HFF-Myc (cell line): ENCODE measurements around the gene MPP2.

ENCODE experiments used
- DNase-seq: peaks from one replicate; pipeline ENCODE4 v3.0.0-alpha.2; 2011; ENCODE audit warnings: low read depth; ENCODE audit errors: extremely low read depth
- H3K4me3 ChIP-seq: replicated peaks from 2 replicates; pipeline ENCODE4 v1.5.1; 2011; ENCODE audit warnings: low read depth, mild to moderate bottlenecking, control low read depth, low read length
- CTCF ChIP-seq: IDR thresholded peaks from 2 replicates; pipeline ENCODE4 v1.5.1; 2012; ENCODE audit warnings: mild to moderate bottlenecking, low read depth, low read length, control low read depth; ENCODE audit errors: missing control alignments

The MPP2 gene

GRCh38 chr17:43917348-43918025, 10.2 kb upstream of the MPP2 start:
- no peak overlapping the region for H3K4me3 ChIP-seq
- DNase-seq: no peak
- TF ChIP-seq CTCF: peak; percentile 45

- DNase-seq: no peak
- no peak for TF ChIP-seq CTCF
- no peak overlapping the region for H3K4me3 ChIP-seq
Measured at GRCh38 chr17:43917016-43917347, 9.6 kb upstream of the MPP2 start.

- DNase-seq: no peak
- no peak for TF ChIP-seq CTCF
- no peak overlapping the region for H3K4me3 ChIP-seq
Measured at GRCh38 chr17:43916385-43916784, 9.0 kb upstream of the MPP2 start.

GRCh38 chr17:43915559-43915958, 8.2 kb upstream of the MPP2 start:
- no peak for DNase-seq
- no peak for TF ChIP-seq CTCF
- H3K4me3 ChIP-seq: no peak overlapping the region

- no peak for TF ChIP-seq CTCF
- H3K4me3 ChIP-seq: no peak overlapping the region
- DNase-seq: no peak
Measured at GRCh38 chr17:43914451-43914850, 7.1 kb upstream of the MPP2 start.

- no peak overlapping the region for H3K4me3 ChIP-seq
- DNase-seq: no peak
- no peak for TF ChIP-seq CTCF
Measured at GRCh38 chr17:43913584-43913983, 6.2 kb upstream of the MPP2 start.

- no peak overlapping the region for H3K4me3 ChIP-seq
- no peak for TF ChIP-seq CTCF
- DNase-seq: no peak
Measured at GRCh38 chr17:43912635-43913304, 5.4 kb upstream of the MPP2 start.
